HUES48 (cell line): Measurements from ENCODE around the gene NTM.

Experiments used
- H3K27ac ChIP-seq: one replicate; pipeline ENCODE4 v1.7.0; 2013; ENCODE audit warnings: low read depth, low read length, inconsistent platforms
- H3K27me3 ChIP-seq: 2 replicates; pipeline ENCODE4 v1.6.1; 2013; ENCODE audit warnings: mild to moderate bottlenecking, low read length; ENCODE audit not compliant: control insufficient read depth, insufficient read depth
- H3K36me3 ChIP-seq: 2 replicates; pipeline ENCODE4 v1.6.1; 2013; ENCODE audit warnings: low read length; ENCODE audit not compliant: control insufficient read depth, insufficient read depth
- H3K4me1 ChIP-seq: 2 replicates; pipeline ENCODE4 v1.6.1; 2013; ENCODE audit warnings: mild to moderate bottlenecking, low read length; ENCODE audit not compliant: control insufficient read depth, insufficient read depth
- H3K4me3 ChIP-seq: 2 replicates; pipeline ENCODE4 v1.5.1; 2013; ENCODE audit warnings: mild to moderate bottlenecking, low read depth, low read length
- H3K9ac ChIP-seq: 2 replicates; pipeline ENCODE4 v1.6.1; 2013; ENCODE audit warnings: mild to moderate bottlenecking, low read depth, low read length, moderate library complexity
- H3K9me3 ChIP-seq: 2 replicates; pipeline ENCODE4 v1.6.1; 2013; ENCODE audit warnings: low read length; ENCODE audit not compliant: control insufficient read depth, insufficient read depth

The NTM gene

GRCh38 chr11:131857246-131857645 is 486.8 kb downstream of the NTM start:
- Histone ChIP-seq H3K9me3 (no peaks in the 10 kb centered on the region), H3K4me3 (no peak overlapping the region), H3K27me3 (no peaks in the 10 kb centered on the region), H3K9ac (no peak overlapping the region), H3K4me1 (peaks cover 14% of the 10 kb centered on the region; the same call in 1 of the 2 replicates), H3K27ac (no peak overlapping the region), H3K36me3 (no peaks in the 10 kb centered on the region)

- H3K9ac ChIP-seq = no peak overlapping the region
- H3K9me3 ChIP-seq = no peaks in the 10 kb centered on the region
- no peaks in the 10 kb centered on the region for H3K27me3 ChIP-seq
- peaks cover 14% of the 10 kb centered on the region; the same call in 1 of the 2 replicates for H3K4me1 ChIP-seq
- H3K36me3 ChIP-seq = no peaks in the 10 kb centered on the region
- H3K4me3 ChIP-seq = no peak overlapping the region
- no peak overlapping the region for H3K27ac ChIP-seq
Measured at GRCh38 chr11:131858505-131858904, 488.1 kb downstream of the NTM start.

GRCh38 chr11:131859538-131860210 is 489.3 kb downstream of the NTM start:
- H3K9me3 ChIP-seq = no peaks in the 10 kb centered on the region
- H3K9ac ChIP-seq = no peak overlapping the region
- no peaks in the 10 kb centered on the region for H3K36me3 ChIP-seq
- H3K27ac ChIP-seq = no peak overlapping the region
- H3K4me3 ChIP-seq = no peak overlapping the region
- no peaks in the 10 kb centered on the region for H3K27me3 ChIP-seq
- H3K4me1 ChIP-seq = peaks cover 26% of the 10 kb centered on the region

GRCh38 chr11:131864228-131864627 is 493.8 kb downstream of the NTM start:
- no peaks in the 10 kb centered on the region for H3K9me3 ChIP-seq
- H3K9ac ChIP-seq = no peak overlapping the region
- peaks cover 56% of the 10 kb centered on the region for H3K4me1 ChIP-seq
- no peaks in the 10 kb centered on the region for H3K27me3 ChIP-seq
- no peak overlapping the region for H3K27ac ChIP-seq
- no peaks in the 10 kb centered on the region for H3K36me3 ChIP-seq
- H3K4me3 ChIP-seq = no peak overlapping the region

GRCh38 chr11:131865860-131866259 is 495.4 kb downstream of the NTM start:
- Histone ChIP-seq H3K27me3 (no peaks in the 10 kb centered on the region), H3K9ac (no peak overlapping the region), H3K4me1 (peaks cover 47% of the 10 kb centered on the region), H3K36me3 (no peaks in the 10 kb centered on the region), H3K27ac (no peak overlapping the region), H3K4me3 (no peak overlapping the region), H3K9me3 (no peaks in the 10 kb centered on the region)

GRCh38 chr11:131866535-131867400 is 496.4 kb downstream of the NTM start:
- no peaks in the 10 kb centered on the region for H3K27me3 ChIP-seq
- H3K4me1 ChIP-seq = peaks cover 47% of the 10 kb centered on the region
- no peak overlapping the region for H3K9ac ChIP-seq
- H3K9me3 ChIP-seq = no peaks in the 10 kb centered on the region
- peak overlapping the region; percentile 16 for H3K27ac ChIP-seq
- no peaks in the 10 kb centered on the region for H3K36me3 ChIP-seq
- no peak overlapping the region for H3K4me3 ChIP-seq

GRCh38 chr11:131867457-131868257 is 497.2 kb downstream of the NTM start:
- Histone ChIP-seq H3K4me1 (peaks cover 47% of the 10 kb centered on the region), H3K9me3 (no peaks in the 10 kb centered on the region), H3K27ac (no peak overlapping the region), H3K9ac (no peak overlapping the region), H3K4me3 (no peak overlapping the region), H3K27me3 (no peaks in the 10 kb centered on the region), H3K36me3 (no peaks in the 10 kb centered on the region)

- Histone ChIP-seq H3K27me3 (no peaks in the 10 kb centered on the region), H3K4me3 (no peak overlapping the region), H3K9ac (no peak overlapping the region), H3K27ac (no peak overlapping the region), H3K4me1 (peaks cover 43% of the 10 kb centered on the region), H3K36me3 (no peaks in the 10 kb centered on the region), H3K9me3 (no peaks in the 10 kb centered on the region)
Measured at GRCh38 chr11:131868629-131869507, 498.5 kb downstream of the NTM start.

GRCh38 chr11:131870305-131870704 is 499.9 kb downstream of the NTM start:
- Histone ChIP-seq H3K9me3 (no peaks in the 10 kb centered on the region), H3K4me1 (peaks cover 32% of the 10 kb centered on the region), H3K4me3 (no peak overlapping the region), H3K27me3 (no peaks in the 10 kb centered on the region), H3K9ac (no peak overlapping the region), H3K36me3 (no peaks in the 10 kb centered on the region), H3K27ac (no peak overlapping the region)

GRCh38 chr11:131871006-131871405 is 500.6 kb downstream of the NTM start:
- Histone ChIP-seq H3K36me3 (no peaks in the 10 kb centered on the region), H3K4me3 (no peak overlapping the region), H3K9ac (no peak overlapping the region), H3K9me3 (no peaks in the 10 kb centered on the region), H3K27ac (no peak overlapping the region), H3K4me1 (peaks cover 29% of the 10 kb centered on the region), H3K27me3 (no peaks in the 10 kb centered on the region)
